ENCODE data around the gene CYP4F2.

The CYP4F2 gene

GRCh38 chr19:15922021-15922420, 24.1 kb upstream of the CYP4F2 start:
- H3K79me2 ChIP-seq (ENCODE audit: control insufficient read depth, insufficient read depth, low read length, poor library complexity): no peaks in the 10 kb centered on the region
- no peak overlapping the region for H3K4me3 ChIP-seq (ENCODE audit: low read depth, low read length)
- no peaks in the 10 kb centered on the region for H3K79me1 ChIP-seq (ENCODE audit: low read length)
- H4K12ac ChIP-seq (ENCODE audit: low read depth, low read length): no peak overlapping the region
- H3K9me3 ChIP-seq (ENCODE audit: insufficient read depth, low read depth, low read length): peaks cover 25% of the 10 kb centered on the region
- no peak for DNase-seq
- H3K23ac ChIP-seq (ENCODE audit: low read length): no peak overlapping the region
- H3K9ac ChIP-seq (ENCODE audit: low read length): no peak overlapping the region
- no peak overlapping the region for H4K8ac ChIP-seq (ENCODE audit: low read depth, low read length)
- H3K14ac ChIP-seq (ENCODE audit: low read length): no peak overlapping the region
- H2BK12ac ChIP-seq (ENCODE audit: low read length): no peak overlapping the region
- no peak overlapping the region for H2AFZ ChIP-seq (ENCODE audit: insufficient read depth, low read length, poor library complexity)
- no peak overlapping the region for H3K18ac ChIP-seq (ENCODE audit: low read length)
- H4K91ac ChIP-seq (ENCODE audit: low read depth, low read length): no peak overlapping the region
- no peak overlapping the region for H2BK120ac ChIP-seq (ENCODE audit: insufficient read depth, low read length, poor library complexity)
- H2BK5ac ChIP-seq (ENCODE audit: low read depth, low read length, poor library complexity): no peak overlapping the region
- H3K4me1 ChIP-seq (ENCODE audit: control insufficient read depth in 1 of 2, insufficient read depth in 2 of 2, low read length in 2 of 2): no peaks in the 10 kb centered on the region
- no peaks in the 10 kb centered on the region for H3K27me3 ChIP-seq (ENCODE audit: insufficient read depth, low read length)
- WGBS (ENCODE audit: extremely low coverage, insufficient coverage, insufficient read length): no CpG with 5 or more reads among the region's 4 CpGs
- H3K36me3 ChIP-seq (ENCODE audit: control insufficient read depth in 1 of 2, insufficient read depth in 2 of 2, low read length in 2 of 2): no peaks in the 10 kb centered on the region
- H3K4ac ChIP-seq (ENCODE audit: low read depth, low read length): no peak overlapping the region
- no peak overlapping the region for H3K27ac ChIP-seq (ENCODE audit: low read depth, low read length)
- no peak overlapping the region for H2AK5ac ChIP-seq (ENCODE audit: low read length)
- H3K4me2 ChIP-seq (ENCODE audit: low read length): no peak overlapping the region

GRCh38 chr19:15919243-15919642, 21.4 kb upstream of the CYP4F2 start:
- Histone ChIP-seq H4K91ac (ENCODE audit: low read depth, low read length) (no peak overlapping the region), H3K23ac (ENCODE audit: low read length) (no peak overlapping the region), H2BK120ac (ENCODE audit: insufficient read depth, low read length, poor library complexity) (no peak overlapping the region), H4K8ac (ENCODE audit: low read depth, low read length) (no peak overlapping the region), H2AFZ (ENCODE audit: insufficient read depth, low read length, poor library complexity) (no peak overlapping the region), H3K79me2 (ENCODE audit: control insufficient read depth, insufficient read depth, low read length, poor library complexity) (no peaks in the 10 kb centered on the region), H3K9ac (ENCODE audit: low read length) (no peak overlapping the region), H3K4me1 (ENCODE audit: control insufficient read depth in 1 of 2, insufficient read depth in 2 of 2, low read length in 2 of 2) (no peaks in the 10 kb centered on the region), H3K36me3 (ENCODE audit: control insufficient read depth in 1 of 2, insufficient read depth in 2 of 2, low read length in 2 of 2) (no peaks in the 10 kb centered on the region), H2AK5ac (ENCODE audit: low read length) (no peak overlapping the region), H2BK5ac (ENCODE audit: low read depth, low read length, poor library complexity) (no peak overlapping the region), H3K79me1 (ENCODE audit: low read length) (no peaks in the 10 kb centered on the region), H3K14ac (ENCODE audit: low read length) (no peak overlapping the region), H4K12ac (ENCODE audit: low read depth, low read length) (no peak overlapping the region), H3K27ac (ENCODE audit: low read depth, low read length) (no peak overlapping the region), H2BK12ac (ENCODE audit: low read length) (no peak overlapping the region), H3K4me3 (ENCODE audit: low read depth, low read length) (no peak overlapping the region), H3K4ac (ENCODE audit: low read depth, low read length) (no peak overlapping the region), H3K18ac (ENCODE audit: low read length) (no peak overlapping the region), H3K9me3 (ENCODE audit: insufficient read depth, low read depth, low read length) (peaks cover 18% of the 10 kb centered on the region), H3K27me3 (ENCODE audit: insufficient read depth, low read length) (no peaks in the 10 kb centered on the region), H3K4me2 (ENCODE audit: low read length) (no peak overlapping the region)
- DNase-seq: no peak
- 100% methylated on average over 2 of the region's 4 CpGs for WGBS (ENCODE audit: extremely low coverage, insufficient coverage, insufficient read length)

- Histone ChIP-seq H3K79me1 (ENCODE audit: low read length) (no peaks in the 10 kb centered on the region), H3K4me3 (ENCODE audit: low read depth, low read length) (no peak overlapping the region), H3K4ac (ENCODE audit: low read depth, low read length) (no peak overlapping the region), H2BK12ac (ENCODE audit: low read length) (no peak overlapping the region), H3K36me3 (ENCODE audit: control insufficient read depth in 1 of 2, insufficient read depth in 2 of 2, low read length in 2 of 2) (no peaks in the 10 kb centered on the region), H2BK120ac (ENCODE audit: insufficient read depth, low read length, poor library complexity) (no peak overlapping the region), H3K27me3 (ENCODE audit: insufficient read depth, low read length) (no peaks in the 10 kb centered on the region), H3K14ac (ENCODE audit: low read length) (no peak overlapping the region), H2AK5ac (ENCODE audit: low read length) (no peak overlapping the region), H3K4me1 (ENCODE audit: control insufficient read depth in 1 of 2, insufficient read depth in 2 of 2, low read length in 2 of 2) (no peaks in the 10 kb centered on the region), H2BK5ac (ENCODE audit: low read depth, low read length, poor library complexity) (no peak overlapping the region), H4K8ac (ENCODE audit: low read depth, low read length) (no peak overlapping the region), H4K12ac (ENCODE audit: low read depth, low read length) (no peak overlapping the region), H3K4me2 (ENCODE audit: low read length) (no peak overlapping the region), H3K27ac (ENCODE audit: low read depth, low read length) (no peak overlapping the region), H3K9me3 (ENCODE audit: insufficient read depth, low read depth, low read length) (peaks cover 15% of the 10 kb centered on the region), H2AFZ (ENCODE audit: insufficient read depth, low read length, poor library complexity) (no peak overlapping the region), H3K79me2 (ENCODE audit: control insufficient read depth, insufficient read depth, low read length, poor library complexity) (no peaks in the 10 kb centered on the region), H3K18ac (ENCODE audit: low read length) (no peak overlapping the region), H3K23ac (ENCODE audit: low read length) (no peak overlapping the region), H3K9ac (ENCODE audit: low read length) (no peak overlapping the region), H4K91ac (ENCODE audit: low read depth, low read length) (no peak overlapping the region)
- WGBS (ENCODE audit: extremely low coverage, insufficient coverage, insufficient read length): no CpG with 5 or more reads among the region's 2 CpGs
- DNase-seq: no peak
Observed at GRCh38 chr19:15915109-15915508, 17.2 kb upstream of the CYP4F2 start.

- no peak overlapping the region for H4K12ac ChIP-seq (ENCODE audit: low read depth, low read length)
- no peak for DNase-seq
- peaks cover 15% of the 10 kb centered on the region for H3K9me3 ChIP-seq (ENCODE audit: insufficient read depth, low read depth, low read length)
- no peak overlapping the region for H3K4me2 ChIP-seq (ENCODE audit: low read length)
- no peak overlapping the region for H3K4ac ChIP-seq (ENCODE audit: low read depth, low read length)
- no peak overlapping the region for H3K4me3 ChIP-seq (ENCODE audit: low read depth, low read length)
- H3K36me3 ChIP-seq (ENCODE audit: control insufficient read depth in 1 of 2, insufficient read depth in 2 of 2, low read length in 2 of 2): no peaks in the 10 kb centered on the region
- H2BK5ac ChIP-seq (ENCODE audit: low read depth, low read length, poor library complexity): no peak overlapping the region
- H2BK120ac ChIP-seq (ENCODE audit: insufficient read depth, low read length, poor library complexity): no peak overlapping the region
- H2AK5ac ChIP-seq (ENCODE audit: low read length): no peak overlapping the region
- H4K8ac ChIP-seq (ENCODE audit: low read depth, low read length): no peak overlapping the region
- no peak overlapping the region for H3K23ac ChIP-seq (ENCODE audit: low read length)
- no peak overlapping the region for H2AFZ ChIP-seq (ENCODE audit: insufficient read depth, low read length, poor library complexity)
- no CpG with 5 or more reads among the region's 8 CpGs for WGBS (ENCODE audit: extremely low coverage, insufficient coverage, insufficient read length)
- no peak overlapping the region for H3K18ac ChIP-seq (ENCODE audit: low read length)
- no peaks in the 10 kb centered on the region for H3K4me1 ChIP-seq (ENCODE audit: control insufficient read depth in 1 of 2, insufficient read depth in 2 of 2, low read length in 2 of 2)
- H3K79me1 ChIP-seq (ENCODE audit: low read length): no peaks in the 10 kb centered on the region
- H4K91ac ChIP-seq (ENCODE audit: low read depth, low read length): no peak overlapping the region
- no peaks in the 10 kb centered on the region for H3K79me2 ChIP-seq (ENCODE audit: control insufficient read depth, insufficient read depth, low read length, poor library complexity)
- no peaks in the 10 kb centered on the region for H3K27me3 ChIP-seq (ENCODE audit: insufficient read depth, low read length)
- no peak overlapping the region for H3K27ac ChIP-seq (ENCODE audit: low read depth, low read length)
- H3K9ac ChIP-seq (ENCODE audit: low read length): no peak overlapping the region
- H3K14ac ChIP-seq (ENCODE audit: low read length): no peak overlapping the region
- H2BK12ac ChIP-seq (ENCODE audit: low read length): no peak overlapping the region
Observed at GRCh38 chr19:15913830-15914229, 16.0 kb upstream of the CYP4F2 start.

Measured in trophoblast cell (in vitro differentiated cells and primary cell).